ENCODE data around the gene SPATA20.

- TF ChIP-seq EZH2 (IDR thresholded peaks at IDR 0.05; ENCODE audit: borderline replicate concordance, low read depth, low read length, severe bottlenecking) (no peak), MYC (IDR thresholded peaks at IDR 0.05; ENCODE audit: low read depth, low read length) (no peak), FOS (IDR thresholded peaks at IDR 0.05; ENCODE audit: borderline replicate concordance, insufficient read depth, low read length) (no peak), POLR2AphosphoS5 (IDR thresholded peaks at IDR 0.05; ENCODE audit: insufficient read depth, low read depth, low read length) (no peak)
- TF ChIP-seq, protein P1, sequence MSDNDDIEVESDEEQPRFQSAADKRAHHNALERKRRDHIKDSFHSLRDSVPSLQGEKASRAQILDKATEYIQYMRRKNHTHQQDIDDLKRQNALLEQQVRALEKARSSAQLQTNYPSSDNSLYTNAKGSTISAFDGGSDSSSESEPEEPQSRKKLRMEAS (IDR thresholded peaks at IDR 0.05; ENCODE audit: insufficient read depth, insufficient read length): no peak
- TF ChIP-seq, protein P2, sequence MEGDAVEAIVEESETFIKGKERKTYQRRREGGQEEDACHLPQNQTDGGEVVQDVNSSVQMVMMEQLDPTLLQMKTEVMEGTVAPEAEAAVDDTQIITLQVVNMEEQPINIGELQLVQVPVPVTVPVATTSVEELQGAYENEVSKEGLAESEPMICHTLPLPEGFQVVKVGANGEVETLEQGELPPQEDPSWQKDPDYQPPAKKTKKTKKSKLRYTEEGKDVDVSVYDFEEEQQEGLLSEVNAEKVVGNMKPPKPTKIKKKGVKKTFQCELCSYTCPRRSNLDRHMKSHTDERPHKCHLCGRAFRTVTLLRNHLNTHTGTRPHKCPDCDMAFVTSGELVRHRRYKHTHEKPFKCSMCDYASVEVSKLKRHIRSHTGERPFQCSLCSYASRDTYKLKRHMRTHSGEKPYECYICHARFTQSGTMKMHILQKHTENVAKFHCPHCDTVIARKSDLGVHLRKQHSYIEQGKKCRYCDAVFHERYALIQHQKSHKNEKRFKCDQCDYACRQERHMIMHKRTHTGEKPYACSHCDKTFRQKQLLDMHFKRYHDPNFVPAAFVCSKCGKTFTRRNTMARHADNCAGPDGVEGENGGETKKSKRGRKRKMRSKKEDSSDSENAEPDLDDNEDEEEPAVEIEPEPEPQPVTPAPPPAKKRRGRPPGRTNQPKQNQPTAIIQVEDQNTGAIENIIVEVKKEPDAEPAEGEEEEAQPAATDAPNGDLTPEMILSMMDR (IDR thresholded peaks at IDR 0.05; ENCODE audit: extremely low read depth in 1 of 2, insufficient read depth in 1 of 2, low read depth in 1 of 2, low read length in 2 of 2): no peak
Observed at GRCh38 chr17:50599606-50600005, 52.6 kb downstream of the SPATA20 start.

Measured in endothelial cell of umbilical vein (primary cell).